ENCODE measurements around the gene MLF2. TPM values are rescaled to one million over a fixed set of nuclear protein-coding genes. Genes with fewer than 3 reads are reported as not detected.

MLF2 gene
- polyA plus RNA-seq, 1 experiment = 241 TPM

- POLR2A ChIA-PET = interaction anchor here (0.5 to 5.4 kb wide), 6 partner anchors 10 to 242 kb away, joined by 4 to 33 read pairs (median 5); partner anchors contain the start of genes MLF2 and PTMS
- peak; percentile 85 for DNase-seq (ENCODE audit: low read depth, low spot score)
- peak overlapping the region; percentile 39 for H3K27ac ChIP-seq (ENCODE audit: low read depth, low read length)
Observed at GRCh38 chr12:6778574-6779550, 25.9 kb upstream of the MLF2 start.

DNA sequence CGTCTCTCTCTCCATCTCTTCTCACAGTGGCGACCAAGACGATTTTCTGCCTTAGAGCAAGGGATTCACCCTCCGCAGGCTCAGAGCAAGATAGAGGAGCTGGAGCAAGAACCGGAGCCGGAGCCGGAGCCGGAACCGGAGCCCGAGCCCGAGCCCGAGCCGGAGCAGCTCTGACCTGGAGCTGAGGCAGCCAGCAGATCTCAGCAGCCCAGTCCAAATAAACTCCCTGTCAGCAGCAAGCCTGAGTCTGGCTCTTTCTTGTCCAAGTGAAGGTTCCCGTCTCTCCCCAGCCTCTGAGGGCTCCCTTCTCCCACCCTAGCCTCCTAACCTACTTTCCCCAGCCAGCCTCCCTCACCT is 25.3 kb upstream of the MLF2 start:
- H3K9me3 ChIP-seq (ENCODE audit: control insufficient read depth, insufficient read depth, low read length) = no peaks in the 10 kb centered on the region
- ChIA-PET CTCF (interaction anchor here (0.6 to 7.6 kb wide), 13 partner anchors 9 to 148 kb away, joined by 3 to 124 read pairs (median 3); partner anchors contain the start of genes CD4, MLF2 and PTMS), POLR2A (interaction anchor here (0.5 to 5.4 kb wide), 6 partner anchors 10 to 241 kb away, joined by 4 to 33 read pairs (median 5); partner anchors contain the start of genes MLF2 and PTMS)
- TF ChIP-seq, protein P1, sequence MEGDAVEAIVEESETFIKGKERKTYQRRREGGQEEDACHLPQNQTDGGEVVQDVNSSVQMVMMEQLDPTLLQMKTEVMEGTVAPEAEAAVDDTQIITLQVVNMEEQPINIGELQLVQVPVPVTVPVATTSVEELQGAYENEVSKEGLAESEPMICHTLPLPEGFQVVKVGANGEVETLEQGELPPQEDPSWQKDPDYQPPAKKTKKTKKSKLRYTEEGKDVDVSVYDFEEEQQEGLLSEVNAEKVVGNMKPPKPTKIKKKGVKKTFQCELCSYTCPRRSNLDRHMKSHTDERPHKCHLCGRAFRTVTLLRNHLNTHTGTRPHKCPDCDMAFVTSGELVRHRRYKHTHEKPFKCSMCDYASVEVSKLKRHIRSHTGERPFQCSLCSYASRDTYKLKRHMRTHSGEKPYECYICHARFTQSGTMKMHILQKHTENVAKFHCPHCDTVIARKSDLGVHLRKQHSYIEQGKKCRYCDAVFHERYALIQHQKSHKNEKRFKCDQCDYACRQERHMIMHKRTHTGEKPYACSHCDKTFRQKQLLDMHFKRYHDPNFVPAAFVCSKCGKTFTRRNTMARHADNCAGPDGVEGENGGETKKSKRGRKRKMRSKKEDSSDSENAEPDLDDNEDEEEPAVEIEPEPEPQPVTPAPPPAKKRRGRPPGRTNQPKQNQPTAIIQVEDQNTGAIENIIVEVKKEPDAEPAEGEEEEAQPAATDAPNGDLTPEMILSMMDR (IDR thresholded peaks at IDR 0.05; ENCODE audit: low read depth, low read length) = no peak
- no peaks in the 10 kb centered on the region for H3K27me3 ChIP-seq (ENCODE audit: control insufficient read depth, insufficient read depth, low read length)
- DNase-seq (ENCODE audit: low read depth, low spot score) = no peak
- H3K27ac ChIP-seq (ENCODE audit: low read depth, low read length) = peak overlapping the region; percentile 39
- H3K4me3 ChIP-seq (ENCODE audit: low read depth, low read length) = peak overlapping the region; percentile 55

More at GRCh38 chr12:6778574-6779550, 25.9 kb upstream of the MLF2 start:
- Histone ChIP-seq H3K9me3 (ENCODE audit: control insufficient read depth, insufficient read depth, low read length) (no peaks in the 10 kb centered on the region), H3K4me3 (ENCODE audit: low read depth, low read length) (peak overlapping the region; percentile 55), H3K27me3 (ENCODE audit: control insufficient read depth, insufficient read depth, low read length) (no peaks in the 10 kb centered on the region)
- CTCF ChIA-PET = interaction anchor here (0.6 to 7.6 kb wide), 13 partner anchors 8 to 148 kb away, joined by 3 to 124 read pairs (median 3); partner anchors contain the start of genes CD4, MLF2 and PTMS
- TF ChIP-seq, protein P1 (IDR thresholded peaks at IDR 0.05; ENCODE audit: low read depth, low read length) = peak; percentile 92

DNA sequence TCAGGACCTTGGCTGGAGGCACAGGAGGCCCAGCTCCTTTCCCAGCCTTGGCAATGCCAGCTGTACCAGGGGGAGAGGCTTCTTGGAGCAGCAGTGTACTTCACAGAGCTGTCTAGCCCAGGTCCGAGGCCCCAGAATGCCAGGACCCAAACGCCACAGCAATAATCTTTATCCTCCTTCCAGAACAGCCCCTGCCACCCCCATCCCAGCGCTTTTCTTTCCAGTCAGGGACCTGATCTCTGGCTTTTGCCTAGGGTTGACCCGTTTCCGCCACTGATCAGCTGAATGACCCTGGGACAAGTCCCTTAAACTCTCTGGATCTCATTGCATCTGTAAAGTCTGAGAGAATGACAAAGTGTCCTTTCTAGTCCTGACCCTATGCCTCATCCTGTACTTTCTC is 24.4 kb upstream of the MLF2 start:
- no peak overlapping the region for H3K4me3 ChIP-seq (ENCODE audit: low read depth, low read length)
- TF ChIP-seq, protein P1 (IDR thresholded peaks at IDR 0.05; ENCODE audit: low read depth, low read length) = no peak
- H3K27me3 ChIP-seq (ENCODE audit: control insufficient read depth, insufficient read depth, low read length) = no peaks in the 10 kb centered on the region
- H3K27ac ChIP-seq (ENCODE audit: low read depth, low read length) = no peak overlapping the region
- ChIA-PET POLR2A (interaction anchor here (5.4 kb wide), 1 partner anchor 11 kb away, joined by 33 read pairs; the partner anchor contains the start of gene PTMS), CTCF (interaction anchor here (0.5 to 7.6 kb wide), 4 partner anchors 10 to 171 kb away, joined by 3 to 124 read pairs (median 10); partner anchors contain the start of genes MLF2 and PTMS)
- DNase-seq (ENCODE audit: low read depth, low spot score) = no peak
- no peaks in the 10 kb centered on the region for H3K9me3 ChIP-seq (ENCODE audit: control insufficient read depth, insufficient read depth, low read length)

DNA sequence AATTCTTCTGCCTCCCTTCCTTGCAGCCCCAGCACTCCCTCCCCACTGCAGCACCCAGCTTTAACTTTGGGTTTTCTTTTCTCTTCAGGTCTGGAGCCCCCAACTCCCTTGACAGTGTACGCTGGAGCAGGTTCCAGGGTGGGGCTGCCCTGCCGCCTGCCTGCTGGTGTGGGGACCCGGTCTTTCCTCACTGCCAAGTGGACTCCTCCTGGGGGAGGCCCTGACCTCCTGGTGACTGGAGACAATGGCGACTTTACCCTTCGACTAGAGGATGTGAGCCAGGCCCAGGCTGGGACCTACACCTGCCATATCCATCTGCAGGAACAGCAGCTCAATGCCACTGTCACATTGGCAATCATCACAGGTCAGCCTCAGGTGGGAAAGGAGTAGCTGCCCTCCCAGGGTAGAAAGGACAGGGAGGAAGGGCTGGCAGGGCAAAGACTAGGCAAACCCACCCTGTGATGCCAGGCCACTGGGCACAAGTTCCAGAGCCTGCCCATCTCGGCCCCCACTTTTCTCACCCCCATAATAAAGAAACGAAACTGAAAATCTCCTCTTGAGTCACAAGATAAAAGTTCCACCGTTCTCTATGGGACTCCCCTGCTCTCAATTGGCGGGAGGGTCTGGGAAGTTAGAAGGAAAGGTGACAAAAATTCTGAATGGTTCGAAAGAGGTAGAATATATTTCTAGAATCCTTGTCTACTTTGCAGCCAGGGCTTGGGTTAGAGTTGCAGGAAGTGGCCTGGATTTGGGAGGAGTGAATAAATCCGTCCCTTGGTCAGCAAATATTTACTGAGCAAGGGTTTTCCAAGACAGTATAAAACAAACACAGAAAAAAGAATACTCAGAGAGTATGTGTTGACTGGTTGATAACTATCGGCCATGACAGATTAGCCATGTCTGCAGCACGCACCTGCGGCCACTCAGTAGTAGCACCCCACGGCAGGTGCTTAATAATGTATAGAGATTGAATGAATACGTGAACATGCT is 22.5 kb upstream of the MLF2 start:
- DNase-seq (ENCODE audit: low read depth, low spot score) = no peak
- H3K9me3 ChIP-seq (ENCODE audit: control insufficient read depth, insufficient read depth, low read length) = no peaks in the 10 kb centered on the region
- no peak overlapping the region for H3K27ac ChIP-seq (ENCODE audit: low read depth, low read length)
- ChIA-PET CTCF (interaction anchor here (2.9 to 3.6 kb wide), 2 partner anchors 9 to 22 kb away, joined by 13 to 23 read pairs; partner anchors contain the start of genes MLF2 and PTMS), POLR2A (interaction anchor here (0.6 to 5.4 kb wide), 2 partner anchors 9 to 65 kb away, joined by 3 to 33 read pairs; partner anchors contain the start of gene PTMS)
- TF ChIP-seq, protein P1 (IDR thresholded peaks at IDR 0.05; ENCODE audit: low read depth, low read length) = no peak
- no peaks in the 10 kb centered on the region for H3K27me3 ChIP-seq (ENCODE audit: control insufficient read depth, insufficient read depth, low read length)
- no peak overlapping the region for H3K4me3 ChIP-seq (ENCODE audit: low read depth, low read length)

All from AG04450 (cell line).